ENCODE measurements around the gene GAGE10.
"Not testable (repeated sequence)": the region's sequence is repeated elsewhere in the genome, so short reads cannot be mapped to it uniquely, and the experiment has no call there.

The GAGE10 gene

GRCh38 chrX:49276207-49276606 is 27.2 kb upstream of the GAGE10 start:
- DNase-seq (ENCODE audit: low read depth, low spot score), result no peak

GRCh38 chrX:49276671-49277534 is 26.5 kb upstream of the GAGE10 start:
- no peak for DNase-seq (ENCODE audit: low read depth, low spot score)

- no peak for DNase-seq (ENCODE audit: low read depth, low spot score)
Observed at GRCh38 chrX:49277535-49277830, 26.0 kb upstream of the GAGE10 start.

- DNase-seq (ENCODE audit: low read depth, low spot score), result no peak
Observed at GRCh38 chrX:49278081-49278480, 25.4 kb upstream of the GAGE10 start.

GRCh38 chrX:49282647-49283011 is 20.8 kb upstream of the GAGE10 start:
- no peak for DNase-seq (ENCODE audit: low read depth, low spot score)

- DNase-seq (ENCODE audit: low read depth, low spot score), result no peak
Observed at GRCh38 chrX:49284212-49284611, 19.2 kb upstream of the GAGE10 start.

- no peak for DNase-seq (ENCODE audit: low read depth, low spot score)
Observed at GRCh38 chrX:49286136-49286535, 17.3 kb upstream of the GAGE10 start.

- no peak for DNase-seq (ENCODE audit: low read depth, low spot score)
Observed at GRCh38 chrX:49286581-49286980, 16.9 kb upstream of the GAGE10 start.

- DNase-seq (ENCODE audit: low read depth, low spot score), result no peak
Observed at GRCh38 chrX:49287665-49288064, 15.8 kb upstream of the GAGE10 start.

- no peak for DNase-seq (ENCODE audit: low read depth, low spot score)
Observed at GRCh38 chrX:49290215-49290614, 13.2 kb upstream of the GAGE10 start.

GRCh38 chrX:49291615-49292337 is 11.7 kb upstream of the GAGE10 start:
- DNase-seq (ENCODE audit: low read depth, low spot score), result no peak

- DNase-seq (ENCODE audit: low read depth, low spot score), result no peak
Observed at GRCh38 chrX:49292400-49293362, 10.8 kb upstream of the GAGE10 start.

- DNase-seq (ENCODE audit: low read depth, low spot score), result not testable (repeated sequence)
Observed at GRCh38 chrX:49299293-49299692, 4.2 kb upstream of the GAGE10 start.

GRCh38 chrX:49300703-49301102 is 2.7 kb upstream of the GAGE10 start:
- DNase-seq (ENCODE audit: low read depth, low spot score), result no peak

GRCh38 chrX:49307775-49308174 is 4.3 kb downstream of the GAGE10 start:
- DNase-seq (ENCODE audit: low read depth, low spot score), result not testable (repeated sequence)

GRCh38 chrX:49308604-49309269 is 5.3 kb downstream of the GAGE10 start:
- DNase-seq (ENCODE audit: low read depth, low spot score), result no peak

GRCh38 chrX:49309401-49309981 is 6.0 kb downstream of the GAGE10 start:
- DNase-seq (ENCODE audit: low read depth, low spot score), result no peak

GRCh38 chrX:49310371-49310770 is 6.9 kb downstream of the GAGE10 start:
- no peak for DNase-seq (ENCODE audit: low read depth, low spot score)

- DNase-seq (ENCODE audit: low read depth, low spot score), result no peak
Observed at GRCh38 chrX:49312176-49312575, 8.7 kb downstream of the GAGE10 start.

GRCh38 chrX:49316085-49316484 is 12.6 kb downstream of the GAGE10 start:
- no peak for DNase-seq (ENCODE audit: low read depth, low spot score)

GRCh38 chrX:49321737-49322136 is 18.3 kb downstream of the GAGE10 start, which contains the start of gene GAGE12J:
TSS of gene GAGE12J (plus strand) at chrX:49322037. CDS start at chrX:49323194, 1,157 bp downstream.
- DNase-seq (ENCODE audit: low read depth, low spot score), result not testable (repeated sequence)
